CD4-positive, alpha-beta T cell (primary cell): ENCODE measurements around the gene MRO. TPM values are rescaled to one million over a fixed set of nuclear protein-coding genes. Genes with fewer than 3 reads are reported as not detected.

ENCODE experiments used
- ATAC-seq: fragments of 200-7000 bp; cut with Tn5 transposase; one replicate; pipeline ENCODE4 v1.10.0; 2022; ENCODE audit warnings: mild to moderate bottlenecking; ENCODE audit not compliant: poor library complexity
- CTCF ChIA-PET: fragments of 350-600 bp; sonication (Branson Sonifier 250); formaldehyde crosslinking; loops from one replicate; lab custom pipeline; 2021; ENCODE audit warnings: antibody characterized with exemption, inconsistent platforms; lab: Charles Lee
- POLR2A ChIA-PET: fragments of 350-600 bp; sonication (Branson Sonifier 250); formaldehyde crosslinking; loops from one replicate; lab custom pipeline; 2021; ENCODE audit warnings: antibody characterized with exemption, inconsistent platforms; lab: Charles Lee
- DNase-seq, 14 experiments: peaks; one replicate each; pipeline ENCODE4 v3.0.0-alpha.2; 2013 to 2020; ENCODE audit warnings: mixed read lengths in 2 of 14
- H3K27ac ChIP-seq, 2 donors: one replicate each; pipeline versions ENCODE4 v1.5.1 to v1.7.0; 2013; ENCODE audit warnings: low read length in 2 of 2, low read depth in 1 of 2, mild to moderate bottlenecking in 1 of 2
- H3K27me3 ChIP-seq, 2 experiments: 1 replicate in 1 of 2; 2 replicates in 1 of 2; pipeline versions ENCODE4 v1.6.1 to v1.7.0; 2013; ENCODE audit warnings: low read length in 2 of 2, control low read depth in 1 of 2, mild to moderate bottlenecking in 1 of 2, moderate library complexity in 1 of 2; ENCODE audit not compliant: insufficient read depth in 2 of 2, control insufficient read depth in 1 of 2
- H3K36me3 ChIP-seq: one replicate; pipeline ENCODE4 v1.6.1; 2013; ENCODE audit warnings: low read length, control low read depth; ENCODE audit not compliant: insufficient read depth
- H3K4me1 ChIP-seq: one replicate; pipeline ENCODE4 v1.6.1; 2013; ENCODE audit warnings: low read length, control low read depth; ENCODE audit not compliant: insufficient read depth
- H3K4me3 ChIP-seq: one replicate; pipeline ENCODE4 v1.5.1; 2013; ENCODE audit warnings: mild to moderate bottlenecking, low read length, moderate library complexity
- H3K9me3 ChIP-seq, 2 experiments: 1 replicate in 1 of 2; 2 replicates in 1 of 2; pipeline versions ENCODE4 v1.6.1 to v1.7.0; 2013; ENCODE audit warnings: low read length in 2 of 2, mild to moderate bottlenecking in 2 of 2, control low read depth in 1 of 2, moderate library complexity in 1 of 2; ENCODE audit not compliant: control insufficient read depth in 1 of 2, insufficient read depth in 1 of 2
- H3K27ac Mint-ChIP-seq: one replicate; pipeline ENCODE4 v1.8.0; 2020; ENCODE audit warnings: mixed read lengths
- H3K27me3 Mint-ChIP-seq: one replicate; pipeline ENCODE4 v1.8.0; 2021; ENCODE audit warnings: mixed read lengths
- H3K36me3 Mint-ChIP-seq: one replicate; pipeline ENCODE4 v1.8.0; 2021; ENCODE audit warnings: low read depth, mixed read lengths
- H3K4me1 Mint-ChIP-seq: one replicate; pipeline ENCODE4 v1.8.0; 2021; ENCODE audit warnings: low read depth, mixed read lengths
- H3K4me3 Mint-ChIP-seq: one replicate; pipeline ENCODE4 v1.8.0; 2020; ENCODE audit warnings: mild to moderate bottlenecking, mixed read lengths
- H3K9me3 Mint-ChIP-seq: one replicate; pipeline ENCODE4 v1.8.0; 2020; ENCODE audit warnings: mixed read lengths
- CTCF ChIP-seq: fragments of 200-600 bp; IDR thresholded peaks from one replicate; pipeline ENCODE4 v1.8.0; 2022; ENCODE audit warnings: antibody characterized with exemption, mild to moderate bottlenecking
- intact Hi-C, 2 experiments: fragments of 100-400 bp; cut with DNase I in 1 of 2; cut with micrococcal nuclease in 1 of 2; formaldehyde crosslinking; loops; one replicate each; pipeline versions ENCODE4 v1.15.1 to v1.9.0; 2023 to 2025; cut with DNase I, micrococcal nuclease
- total RNA-seq, 174 experiments: library from RNA in 2 of 174; stranded (reverse) in 2 of 174; gene quantifications; one replicate each; pipeline ENCODE4 v1.2.3 and lab custom pipeline; 2021 to 2026

The MRO gene
- total RNA-seq, 2 experiments from 2014 or later: not detected

GRCh38 chr18:50842846-50843245 lies 23.0 kb upstream of the MRO start:
- H3K27ac ChIP-seq: no peak overlapping the region
- DNase-seq (no peak), ATAC-seq (no peak)
- no peaks in the 10 kb centered on the region for H3K27me3 Mint-ChIP-seq
- ChIA-PET POLR2A (no interaction called here), CTCF (no interaction called here)
- no peaks in the 10 kb centered on the region for H3K36me3 ChIP-seq
- H3K9me3 Mint-ChIP-seq: no peaks in the 10 kb centered on the region
- H3K27me3 ChIP-seq: no peaks in the 10 kb centered on the region
- no peaks in the 10 kb centered on the region for H3K4me1 Mint-ChIP-seq
- no peak overlapping the region for H3K4me3 Mint-ChIP-seq
- H3K36me3 Mint-ChIP-seq: no peaks in the 10 kb centered on the region
- TF ChIP-seq CTCF: no peak
- intact Hi-C loops: no loop called here
- no peaks in the 10 kb centered on the region for H3K9me3 ChIP-seq
- H3K27ac Mint-ChIP-seq: no peak overlapping the region
- H3K4me3 ChIP-seq: no peak overlapping the region
- H3K4me1 ChIP-seq: no peaks in the 10 kb centered on the region

GRCh38 chr18:50839996-50840395 lies 20.2 kb upstream of the MRO start:
- no peak for TF ChIP-seq CTCF
- H3K27me3 ChIP-seq: no peaks in the 10 kb centered on the region
- no peak for DNase-seq
- POLR2A ChIA-PET: no interaction called here
- CTCF ChIA-PET: no interaction called here
- no peak overlapping the region for H3K4me3 ChIP-seq
- no peak overlapping the region for H3K27ac ChIP-seq
- no peaks in the 10 kb centered on the region for H3K4me1 ChIP-seq
- Mint-ChIP-seq H3K4me3 (no peak overlapping the region), H3K9me3 (no peaks in the 10 kb centered on the region), H3K36me3 (no peaks in the 10 kb centered on the region), H3K4me1 (no peaks in the 10 kb centered on the region), H3K27ac (no peak overlapping the region), H3K27me3 (no peaks in the 10 kb centered on the region)
- H3K36me3 ChIP-seq: no peaks in the 10 kb centered on the region
- H3K9me3 ChIP-seq: no peaks in the 10 kb centered on the region
- ATAC-seq: no peak
- intact Hi-C loops: no loop called here

GRCh38 chr18:50839341-50839740 lies 19.5 kb upstream of the MRO start:
- no peaks in the 10 kb centered on the region for H3K27me3 ChIP-seq

More at GRCh38 chr18:50839341-50839740, 19.5 kb upstream of the MRO start:
- ChIA-PET CTCF (no interaction called here), POLR2A (no interaction called here)
- Mint-ChIP-seq H3K9me3 (no peaks in the 10 kb centered on the region), H3K36me3 (no peaks in the 10 kb centered on the region), H3K4me1 (no peaks in the 10 kb centered on the region), H3K4me3 (no peak overlapping the region), H3K27me3 (no peaks in the 10 kb centered on the region), H3K27ac (no peak overlapping the region)
- DNase-seq: no peak
- no peaks in the 10 kb centered on the region for H3K4me1 ChIP-seq
- no peak for TF ChIP-seq CTCF
- H3K36me3 ChIP-seq: no peaks in the 10 kb centered on the region
- intact Hi-C loops: no loop called here
- no peak for ATAC-seq
- H3K4me3 ChIP-seq: no peak overlapping the region
- H3K9me3 ChIP-seq: no peaks in the 10 kb centered on the region
- H3K27ac ChIP-seq: no peak overlapping the region
